GM12878 (cell line): ENCODE data around the gene SETD2. TPM values are rescaled to one million over a fixed set of nuclear protein-coding genes. Genes with fewer than 3 reads are reported as not detected.
"Not testable (repeated sequence)": the region's sequence is repeated elsewhere in the genome, so short reads cannot be mapped to it uniquely, and the experiment has no call there.

Experiments used
- ATAC-seq: fragments of 200-7000 bp; cut with Tn5 transposase; 3 replicates; pipeline ENCODE4 v1.9.1; 2020; ENCODE audit warnings: mild to moderate bottlenecking, moderate library complexity
- BruUV-seq: library from RNA; stranded (reverse); fragments of 400-500 nt; replicated peaks from 2 replicates; lab custom pipeline; 2021; lab: Mats Ljungman, UMichigan
- CTCF ChIA-PET: fragments of 300-600 bp; sonication (Branson Sonifier 250); formaldehyde crosslinking; extraction: SDS; loops from one replicate; lab custom pipeline; 2021; ENCODE audit warnings: inconsistent platforms; lab: Yijun Ruan, JAX
- POLR2A ChIA-PET: fragments of 350-600 bp; formaldehyde crosslinking; extraction: SDS; loops from one replicate; lab custom pipeline; 2021; ENCODE audit warnings: inconsistent platforms; lab: Charles Lee
- RAD21 ChIA-PET: fragments of 300-600 bp; sonication (Branson Sonifier 250); formaldehyde crosslinking; loops from one replicate; lab custom pipeline; 2023; ENCODE audit warnings: antibody characterized with exemption; ENCODE audit not compliant: unreplicated experiment; lab: Charles Lee
- SMC1A ChIA-PET: fragments of 300-600 bp; sonication (Branson Sonifier 250); formaldehyde crosslinking; loops from one replicate; lab custom pipeline; 2023; ENCODE audit not compliant: unreplicated experiment, uncharacterized antibody; lab: Charles Lee
- DNase-seq: peaks from one replicate; pipeline ENCODE4 v3.0.0-alpha.2; 2011; ENCODE audit warnings: low read depth, low spot score
- FAIRE-seq: peaks from 3 replicates; lab custom pipeline; 2011; peaks lifted over from hg19 to GRCh38; lab: Jason Lieb, UNC
- H2AFZ ChIP-seq: 2 replicates; pipeline ENCODE4 v1.6.0; 2011; ENCODE audit warnings: low read depth, low read length, control low read depth; ENCODE audit not compliant: control insufficient read depth
- H3K27ac ChIP-seq: 2 replicates; pipeline ENCODE4 v1.5.1; 2011; ENCODE audit warnings: control low read depth; ENCODE audit not compliant: control insufficient read depth, insufficient read depth
- H3K27me3 ChIP-seq, 2 experiments: replicated peaks in 1 of 2; 2 replicates each; pipeline versions ENCODE4 v1.6.0 to v1.6.1; 2011; ENCODE audit warnings: low read length in 1 of 2; ENCODE audit not compliant: control insufficient read depth in 2 of 2, insufficient read depth in 2 of 2
- H3K36me3 ChIP-seq, 2 experiments: 2 replicates each; pipeline ENCODE4 v1.5.1; 2011; ENCODE audit warnings: low read length in 1 of 2; ENCODE audit not compliant: control insufficient read depth in 2 of 2, insufficient read depth in 2 of 2
- H3K4me1 ChIP-seq: 2 replicates; pipeline ENCODE4 v1.6.1; 2011; ENCODE audit warnings: mild to moderate bottlenecking, low read length, moderate library complexity, mixed read lengths; ENCODE audit not compliant: control insufficient read depth, insufficient read depth
- H3K4me2 ChIP-seq: 2 replicates; pipeline ENCODE4 v1.6.0; 2011; ENCODE audit warnings: control low read depth; ENCODE audit not compliant: control insufficient read depth, insufficient read depth
- H3K4me3 ChIP-seq: fragments of 200-600 bp; sonication (generic); 2 replicates; pipeline ENCODE4 v1.5.1; 2016
- H3K79me2 ChIP-seq: 2 replicates; pipeline ENCODE4 v1.6.0; 2011; ENCODE audit warnings: low read length; ENCODE audit not compliant: control insufficient read depth, insufficient read depth
- H3K9ac ChIP-seq: 2 replicates; pipeline ENCODE4 v1.8.0; 2011; ENCODE audit warnings: low read length, control low read depth, mixed read lengths; ENCODE audit not compliant: control insufficient read depth, insufficient read depth
- H3K9me3 ChIP-seq: replicated peaks from 3 replicates; pipeline ENCODE4 v1.5.1; 2011; ENCODE audit warnings: mild to moderate bottlenecking, low read length; ENCODE audit not compliant: control insufficient read depth, insufficient read depth
- H4K20me1 ChIP-seq: 2 replicates; pipeline ENCODE4 v1.6.0; 2011; ENCODE audit not compliant: control insufficient read depth, insufficient read depth
- BACH1 ChIP-seq: fragments of 450-650 bp; IDR thresholded peaks from 2 replicates; pipeline ENCODE4 v1.6.1; 2017; ENCODE audit warnings: mild to moderate bottlenecking, borderline replicate concordance
- CBX5 ChIP-seq: sonication (generic); IDR thresholded peaks from 2 replicates; pipeline ENCODE4 v1.6.1; 2016; ENCODE audit warnings: low read depth, moderate library complexity, mild to moderate bottlenecking, inconsistent platforms
- EZH2 ChIP-seq: IDR thresholded peaks from 2 replicates; pipeline ENCODE4 v1.6.1; 2012; ENCODE audit warnings: low read depth, mild to moderate bottlenecking, control low read depth, inconsistent platforms, low read length, borderline replicate concordance; ENCODE audit not compliant: control insufficient read depth
- GATAD2B ChIP-seq: fragments of 450-650 bp; conservative IDR thresholded peaks from 2 replicates; pipeline ENCODE4 v1.6.1; 2017; ENCODE audit warnings: low read depth, mild to moderate bottlenecking, moderate library complexity
- POLR2AphosphoS2 ChIP-seq: IDR thresholded peaks from 2 replicates; pipeline ENCODE4 v1.6.1; 2011; ENCODE audit warnings: low read depth, mild to moderate bottlenecking, low read length, improper control_type of control experiment, moderate library complexity
- POLR2AphosphoS5 ChIP-seq: IDR thresholded peaks from 2 replicates; pipeline ENCODE4 v1.6.1; 2011; ENCODE audit warnings: mild to moderate bottlenecking, low read length, inconsistent platforms
- RB1 ChIP-seq: fragments of 450-650 bp; formaldehyde crosslinking; IDR thresholded peaks from 2 replicates; pipeline ENCODE4 v1.6.1; 2017; ENCODE audit warnings: mild to moderate bottlenecking, borderline replicate concordance
- SREBF1 ChIP-seq: IDR thresholded peaks from 2 replicates; pipeline ENCODE4 v1.6.1; 2012; ENCODE audit warnings: mild to moderate bottlenecking, low read length
- SREBF2 ChIP-seq: IDR thresholded peaks from 2 replicates; pipeline ENCODE4 v1.6.1; 2012; ENCODE audit warnings: mild to moderate bottlenecking, low read length
- WGBS: methylation state at CpG from one replicate; pipeline ENCODE4 v1.1.6; 2016; ENCODE audit warnings: low lambda C conversion rate; ENCODE audit not compliant: insufficient replicate concordance, insufficient coverage; ENCODE audit errors: missing lambda C conversion rate; 5-methylcytosine and 5-hydroxymethylcytosine counted together
- in situ Hi-C: fragments of 300-500 bp; cut with MboI; formaldehyde crosslinking; loops from 9 replicates; pipeline ENCODE4 v1.14.3; 2018; ENCODE audit warnings: mixed read lengths
- intact Hi-C: fragments of 100-400 bp; cut with micrococcal nuclease; formaldehyde crosslinking; loops from one replicate; pipeline ENCODE4 v1.14.2; 2022; ENCODE audit not compliant: unreplicated experiment
- polyA plus RNA-seq, 11 experiments: library from polyadenylated mRNA; depleted of rRNA in 4 of 11; unstranded in 6 of 11; stranded (reverse) in 5 of 11; fragments of >200 nt; fragmentation: Nextera tagmentation in 4 of 11; fragmentation: Illumina TruSeq in 1 of 11; extraction: Ambion mirVana in 4 of 11; extraction: Trizol in 1 of 11; gene quantifications; 1 replicate in 1 of 11; 2 replicates in 10 of 11; pipeline versions ENCODE4 v1.2.1 to v1.2.3, GENCODE V29; 2011 to 2016; ENCODE audit warnings: inconsistent platforms in 2 of 11, missing spikeins in 2 of 11, low read depth in 1 of 11
- total RNA-seq, 4 experiments: library from RNA; depleted of rRNA in 3 of 4; stranded (reverse); fragments of >200 nt in 3 of 4; fragmentation: Illumina TruSeq in 1 of 4; extraction: Trizol in 1 of 4; gene quantifications; 2 replicates each; pipeline versions ENCODE4 v1.2.1 to v1.2.3, GENCODE V29; 2013 to 2021

Gene SETD2
- total and polyA plus RNA-seq, 10 of the 15 experiments (the other 5 are each of a cell fraction or from before 2014, with no cell fraction given): 8.4 to 44.9 (median 24.5) TPM

GRCh38 chr3:47041114-47041513 is 122.8 kb downstream of the SETD2 start:
- Histone ChIP-seq H3K9ac (no peak overlapping the region), H3K79me2 (no peaks in the 10 kb centered on the region), H3K4me1 (no peaks in the 10 kb centered on the region), H4K20me1 (no peaks in the 10 kb centered on the region), H3K27me3 (no peaks in the 10 kb centered on the region), H3K36me3 (peaks cover 10 to 17% of the 10 kb centered on the region in 2 experiments), H3K4me3 (no peak overlapping the region), H2AFZ (no peak overlapping the region), H3K9me3 (no peaks in the 10 kb centered on the region; the same call in 2 of the 3 replicates), H3K4me2 (no peak overlapping the region), H3K27ac (no peak overlapping the region)
- intact Hi-C loops (loop anchor here (10.0 kb wide), 1 partner anchor 284 kb away; no protein-coding TSS in a partner anchor), in situ Hi-C loops (no loop called here)
- no TSS peak for BruUV-seq
- TF ChIP-seq CBX5 (no peak), EZH2 (no peak), RB1 (no peak), SREBF1 (no peak), SREBF2 (no peak), POLR2AphosphoS5 (no peak), GATAD2B (no peak), POLR2AphosphoS2 (no peak), BACH1 (no peak)
- ChIA-PET POLR2A (interaction anchor here (0.6 to 1.4 kb wide), 4 partner anchors 10 to 557 kb away, joined by 4 to 7 read pairs (median 5); partner anchors contain the start of gene SETD2), CTCF (interaction anchor here (0.7 to 1.3 kb wide), 5 partner anchors 8 to 209 kb away, joined by 3 to 4 read pairs (median 3); no protein-coding TSS in a partner anchor), SMC1A (interaction anchor here (1.3 to 1.5 kb wide), 4 partner anchors 9 to 124 kb away, joined by 4 to 7 read pairs (median 4); no protein-coding TSS in a partner anchor), RAD21 (interaction anchor here (0.6 to 1.4 kb wide), 2 partner anchors 10 to 140 kb away, joined by 3 to 4 read pairs; no protein-coding TSS in a partner anchor)
- no peak for ATAC-seq
- FAIRE-seq: no peak
- no peak for DNase-seq
- 98% methylated on average over 3 of the region's 3 CpGs for WGBS

DNA sequence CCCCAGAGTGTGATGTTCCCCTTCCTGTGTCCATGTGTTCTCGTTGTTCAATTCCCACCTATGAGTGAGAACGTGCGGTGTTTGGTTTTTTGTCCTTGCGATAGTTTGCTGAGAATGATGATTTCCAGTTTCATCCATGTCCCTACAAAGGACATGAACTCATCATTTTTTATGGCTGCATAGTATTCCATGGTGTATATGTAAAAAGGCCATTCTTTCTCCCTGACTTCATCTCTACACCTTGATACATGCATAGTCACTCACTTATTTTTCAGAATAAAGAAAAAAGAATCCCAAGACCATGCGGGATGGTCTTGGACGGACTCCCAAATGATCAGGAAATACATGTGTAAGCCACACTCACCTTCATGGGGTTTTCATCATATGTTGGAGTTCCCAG is 126.6 kb downstream of the SETD2 start:
- intact Hi-C loops, RAD21 ChIA-PET: not testable (repeated sequence)

More for the DNA sequence above, 126.6 kb downstream of the SETD2 start:
- H3K27me3 ChIP-seq, H3K4me1 ChIP-seq, H3K9me3 ChIP-seq, ATAC-seq, H3K4me2 ChIP-seq, POLR2A ChIA-PET, H3K4me3 ChIP-seq, H4K20me1 ChIP-seq, DNase-seq, in situ Hi-C loops, H2AFZ ChIP-seq, H3K27ac ChIP-seq, H3K79me2 ChIP-seq, FAIRE-seq, SMC1A ChIA-PET, H3K9ac ChIP-seq, CTCF ChIA-PET, BruUV-seq: not testable (repeated sequence)
- 79% methylated on average over 3 of the region's 6 CpGs for WGBS
- H3K36me3 ChIP-seq: peaks cover 10 to 25% of the 10 kb centered on the region in 2 experiments
